Activated gamma-delta T cell (primary cell): Measurements from ENCODE around the gene BLVRB.
A peak's percentile ranks its signal among the peaks of the same experiment; 100 is the strongest.
"Not testable (repeated sequence)": the region's sequence is repeated elsewhere in the genome, so short reads cannot be mapped to it uniquely, and the experiment has no call there.

Experiments
- DNase-seq: peaks from one replicate; lab custom pipeline; 2025; lab: John Stamatoyannopoulos, UW

BLVRB gene

GRCh38 chr19:40422748-40423566 lies 42.6 kb downstream of the BLVRB start:
- DNase-seq: no peak

GRCh38 chr19:40421993-40422747 lies 43.4 kb downstream of the BLVRB start:
- DNase-seq: no peak

DNA sequence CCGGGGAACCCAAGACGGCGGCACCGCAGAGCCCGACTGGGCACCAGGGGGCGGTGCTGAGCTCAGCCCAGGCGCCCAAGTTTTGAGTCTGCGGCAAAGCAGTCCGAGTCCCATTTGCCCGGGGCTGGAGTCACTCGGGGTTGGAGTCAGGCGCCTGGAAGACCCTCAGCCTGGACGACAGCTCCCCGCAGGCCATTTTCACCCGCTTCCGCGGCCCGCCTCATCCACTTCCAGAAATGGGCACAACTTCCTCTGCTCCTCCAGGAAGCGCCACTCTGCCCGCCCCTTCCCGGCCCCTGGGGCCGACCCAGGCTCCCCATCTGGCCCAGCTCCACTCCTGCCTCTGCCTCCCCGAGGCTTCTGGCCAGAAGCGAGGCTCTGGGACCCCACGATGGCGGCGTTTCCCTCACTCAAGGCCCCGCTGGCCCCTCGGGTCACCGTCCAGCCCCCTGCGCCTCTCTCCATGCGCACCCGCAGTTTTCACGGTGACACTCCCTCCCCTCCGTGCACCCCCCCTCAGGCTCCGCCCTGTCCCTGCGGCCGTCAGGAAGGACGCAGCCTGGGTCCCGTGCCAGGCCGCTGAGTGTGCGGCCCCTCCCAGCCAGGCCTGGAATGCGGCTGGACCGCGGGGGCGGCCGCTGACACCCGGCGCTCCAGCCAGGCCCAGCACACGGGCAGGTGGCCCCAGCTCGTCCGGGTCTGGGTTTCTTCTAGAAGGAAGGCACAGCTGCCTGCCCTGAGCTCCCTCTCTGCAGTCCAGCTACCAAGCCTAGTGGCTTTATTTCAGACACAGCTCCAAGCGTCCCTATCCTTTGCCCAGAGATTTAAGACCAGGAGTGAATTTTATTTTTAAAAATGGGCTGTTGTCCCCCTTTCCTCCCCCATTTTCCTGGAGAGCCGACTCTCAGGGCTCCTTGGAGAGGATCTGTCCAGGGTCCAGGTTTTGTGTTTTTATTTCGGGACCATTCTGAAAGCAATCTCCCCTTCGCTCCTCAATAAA lies 44.5 kb downstream of the BLVRB start:
- DNase-seq: peak; percentile 59

- no peak for DNase-seq
Measured at GRCh38 chr19:40420451-40420765, 45.1 kb downstream of the BLVRB start.

DNA sequence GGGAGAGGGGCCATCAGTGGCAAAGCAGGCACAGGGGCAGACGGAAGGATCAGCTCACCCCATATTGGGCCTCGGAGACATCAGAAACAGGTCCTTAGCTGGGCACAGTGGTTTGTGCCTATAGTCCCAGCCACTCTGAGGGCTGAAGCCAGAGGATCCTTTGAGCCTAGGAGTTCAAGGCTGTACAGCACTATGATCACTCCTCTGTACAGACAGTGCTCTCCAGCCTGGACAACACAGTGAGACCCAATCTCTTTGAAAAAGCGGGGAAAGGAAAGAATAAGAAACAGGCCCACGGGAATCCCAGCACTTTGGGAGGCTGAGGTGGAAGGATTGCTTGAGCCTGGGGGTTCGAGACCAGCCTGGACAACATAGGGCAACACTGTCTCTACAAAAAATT lies 45.8 kb downstream of the BLVRB start:
- no peak for DNase-seq

DNA sequence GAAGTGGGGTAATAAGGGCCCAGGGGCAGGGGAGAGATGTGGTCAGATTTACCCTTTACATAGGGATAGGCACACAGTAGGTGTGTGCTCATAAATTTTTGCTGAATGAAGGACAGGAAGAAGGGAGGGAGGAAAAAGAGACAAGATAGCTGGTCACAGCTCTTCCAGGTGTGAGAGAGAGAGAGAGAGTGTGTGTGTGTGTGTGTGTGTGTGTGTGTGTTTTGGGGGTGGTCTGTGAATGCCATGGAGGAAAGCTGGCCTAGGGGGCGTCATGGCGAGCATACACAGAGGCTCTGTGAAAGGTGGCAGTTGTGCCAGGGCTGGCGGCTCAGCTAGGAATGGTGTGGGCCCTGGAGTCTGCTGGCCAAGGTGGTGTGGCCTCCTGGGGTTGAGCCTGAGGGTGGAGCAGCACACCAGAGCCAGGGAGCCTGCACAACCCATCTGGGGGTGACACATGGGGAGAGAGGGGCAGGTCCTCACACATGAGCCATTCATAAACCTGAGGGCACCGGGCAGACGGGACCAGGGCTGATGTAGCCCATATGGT lies 46.4 kb downstream of the BLVRB start:
- DNase-seq: no peak

- no peak for DNase-seq
Measured at GRCh38 chr19:40418040-40418439, 47.5 kb downstream of the BLVRB start.

GRCh38 chr19:40417643-40417981 lies 47.9 kb downstream of the BLVRB start:
- DNase-seq: no peak

DNA sequence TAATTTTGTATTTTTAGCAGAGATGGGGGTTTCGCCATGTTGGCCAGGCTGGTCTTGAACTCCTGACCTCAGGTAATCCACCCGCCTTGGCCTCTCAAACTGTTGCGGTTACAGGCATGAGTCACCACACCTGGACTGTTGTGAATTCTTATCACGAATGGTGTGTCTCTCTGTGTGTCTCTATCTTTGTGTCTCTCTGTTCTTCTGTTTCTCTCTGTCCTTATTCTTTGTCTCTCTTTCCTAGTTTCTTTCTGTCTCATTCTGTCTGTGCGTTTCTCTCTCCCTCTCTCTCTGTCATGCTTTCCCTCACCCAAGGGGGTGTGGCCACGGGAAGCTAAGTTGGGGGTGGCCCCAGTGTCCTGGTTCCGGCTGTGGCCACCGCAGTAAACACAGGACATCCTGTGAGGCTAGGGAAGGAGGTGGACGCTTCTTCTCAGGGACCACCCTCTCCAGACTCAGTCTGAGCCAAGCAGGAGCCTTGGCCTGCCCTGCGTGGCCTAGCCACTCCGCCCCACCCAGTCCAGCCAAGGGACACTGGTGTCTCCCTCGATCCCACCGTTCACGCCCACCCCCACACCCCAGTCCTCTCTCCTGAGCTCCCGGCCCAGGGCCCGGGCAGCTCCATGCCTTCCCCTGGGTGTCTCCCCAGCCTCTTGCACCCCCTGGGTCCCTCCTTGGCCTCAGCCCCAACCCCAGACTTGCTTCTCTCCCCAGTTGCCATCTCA lies 48.5 kb downstream of the BLVRB start:
- DNase-seq: no peak

GRCh38 chr19:40415768-40416167 lies 49.8 kb downstream of the BLVRB start:
- DNase-seq: no peak

DNA sequence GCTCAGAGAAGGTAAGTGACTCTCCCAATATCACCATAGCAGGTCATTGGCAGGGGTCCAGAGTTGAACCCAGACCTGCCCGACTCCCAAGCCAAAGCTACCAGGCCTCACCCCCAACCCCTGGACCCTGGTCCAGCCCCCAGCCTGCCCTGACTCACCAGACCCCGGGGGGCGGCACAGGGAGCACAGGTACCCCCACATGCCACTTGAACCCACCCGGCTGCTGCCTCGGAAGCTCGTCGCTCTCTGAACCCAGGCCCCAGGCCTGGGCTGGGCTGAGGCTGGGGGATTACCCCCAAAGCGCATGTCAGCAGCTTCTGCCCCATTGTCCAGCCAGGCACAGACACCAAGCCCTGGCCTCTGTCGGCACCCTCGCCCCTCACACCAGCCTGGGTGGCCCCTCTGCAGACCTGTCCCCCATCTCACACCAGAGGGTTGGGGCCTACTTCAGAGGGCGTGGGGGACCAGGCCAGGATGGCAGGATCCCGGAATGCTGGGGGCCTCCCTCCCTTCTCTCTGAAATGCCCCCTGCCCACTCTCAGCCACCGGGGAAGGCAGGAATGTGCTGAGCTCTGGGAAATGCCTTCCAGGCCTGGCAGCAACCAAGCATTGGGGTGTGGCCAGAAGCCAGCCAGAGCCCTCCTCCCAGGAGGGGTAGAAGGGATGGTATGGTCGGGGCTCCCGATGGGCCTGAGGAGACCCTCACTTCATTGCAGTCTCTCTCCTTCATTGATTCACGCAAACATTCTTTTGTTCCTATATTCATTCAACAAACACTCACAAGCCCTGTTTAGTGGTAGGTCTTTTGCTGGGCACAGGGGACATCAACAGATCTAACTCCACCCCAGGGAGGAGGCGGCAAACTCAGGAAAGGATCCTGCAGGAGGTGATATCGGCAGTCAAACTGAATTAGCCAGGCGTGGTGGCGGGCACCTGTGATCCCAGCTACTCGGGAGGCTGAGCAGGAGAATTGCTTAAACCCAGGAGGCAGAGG lies 50.7 kb downstream of the BLVRB start:
- DNase-seq: no peak

- DNase-seq: no peak
Measured at GRCh38 chr19:40413291-40413845, 52.2 kb downstream of the BLVRB start, which contains the start of gene PRX. Gene PRX (minus strand): TSS chr19:40413378. CDS start chr19:40407932, 5,446 bp downstream.

GRCh38 chr19:40412866-40413265 lies 52.7 kb downstream of the BLVRB start:
- DNase-seq: no peak

- no peak for DNase-seq
Measured at GRCh38 chr19:40411958-40412499, 53.5 kb downstream of the BLVRB start.

- no peak for DNase-seq
Measured at GRCh38 chr19:40411125-40411842, 54.3 kb downstream of the BLVRB start.

DNA sequence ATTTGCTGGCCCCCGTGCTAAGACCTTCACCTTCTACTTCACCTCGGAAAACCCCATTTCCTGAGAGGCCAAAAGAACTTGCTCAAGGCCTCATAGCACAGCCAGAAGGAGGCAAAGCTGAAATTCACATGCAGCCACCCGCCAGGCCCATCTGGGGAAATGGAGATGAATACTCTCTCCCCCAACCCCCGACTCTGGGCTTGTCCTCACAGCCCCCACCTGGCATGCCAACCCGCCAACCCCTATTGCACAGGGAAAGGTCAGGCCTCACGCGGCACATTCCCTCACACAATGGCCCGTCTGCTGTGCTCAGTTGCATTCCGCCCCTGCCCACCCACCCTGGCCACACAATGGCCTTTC lies 55.5 kb downstream of the BLVRB start:
- DNase-seq: no peak

GRCh38 chr19:40408598-40408925 lies 57.0 kb downstream of the BLVRB start:
- not testable (repeated sequence) for DNase-seq

- DNase-seq: no peak
Measured at GRCh38 chr19:40407714-40408597, 57.6 kb downstream of the BLVRB start.
